Limb (tissue), 2 donors: Measurements from ENCODE around the gene CYB5R2.
A peak's percentile ranks its signal among the peaks of the same experiment; 100 is the strongest.

Source experiments
- DNase-seq, 2 donors: peaks; one replicate each; pipeline ENCODE4 v3.0.0-alpha.2; 2016; ENCODE audit errors: extremely low spot score in 2 of 2

The CYB5R2 gene

GRCh38 chr11:7638710-7639642 lies 34.3 kb downstream of the CYB5R2 start:
- peak in 1 of 2 donors; percentile 1 for DNase-seq

GRCh38 chr11:7637447-7638157 lies 35.7 kb downstream of the CYB5R2 start:
- DNase-seq, result peak in 1 of 2 donors; percentile 11

- peak in 1 of 2 donors; percentile 9 for DNase-seq
Measured at GRCh38 chr11:7636350-7636749, 37.0 kb downstream of the CYB5R2 start.

GRCh38 chr11:7635708-7636107 lies 37.6 kb downstream of the CYB5R2 start:
- DNase-seq, result no peak

- DNase-seq, result peak in 1 of 2 donors; percentile 14
Measured at GRCh38 chr11:7635137-7635536, 38.2 kb downstream of the CYB5R2 start.

GRCh38 chr11:7632211-7632610 lies 41.1 kb downstream of the CYB5R2 start:
- DNase-seq, result no peak

- no peak for DNase-seq
Measured at GRCh38 chr11:7630002-7630401, 43.3 kb downstream of the CYB5R2 start.

- no peak for DNase-seq
Measured at GRCh38 chr11:7628660-7629059, 44.6 kb downstream of the CYB5R2 start.

- DNase-seq, result peak in 1 of 2 donors; percentile 7
Measured at GRCh38 chr11:7622721-7623120, 50.6 kb downstream of the CYB5R2 start.

GRCh38 chr11:7621554-7621953 lies 51.7 kb downstream of the CYB5R2 start:
- DNase-seq, result peak in 1 of 2 donors; percentile 0

- peak in 1 of 2 donors; percentile 8 for DNase-seq
Measured at GRCh38 chr11:7621090-7621489, 52.2 kb downstream of the CYB5R2 start.

GRCh38 chr11:7619322-7619721 lies 54.0 kb downstream of the CYB5R2 start:
- peak in 1 of 2 donors; percentile 3 for DNase-seq

- no peak for DNase-seq
Measured at GRCh38 chr11:7617032-7617431, 56.3 kb downstream of the CYB5R2 start.
